Spleen (tissue), 7 donors: ENCODE measurements around the gene GOLGA1.
A peak's percentile ranks its signal among the peaks of the same experiment; 100 is the strongest.

ENCODE experiments used
- POLR2A ChIP-seq, 3 donors: fragments of 450-650 bp; IDR thresholded peaks; one replicate each; pipeline ENCODE4 v1.5.1; 2017; ENCODE audit warnings: antibody characterized with exemption in 3 of 3, mild to moderate bottlenecking in 1 of 3
- POLR2AphosphoS5 ChIP-seq, 3 donors: sonication (generic); formaldehyde crosslinking; IDR thresholded peaks; one replicate each; pipeline ENCODE4 v1.5.1; 2017; ENCODE audit warnings: antibody characterized with exemption in 3 of 3
- TF ChIP-seq, protein P1 (sequence below), 11 experiments: fragments of 200-600 bp in 7 of 11; fragments of 450-650 bp in 4 of 11; sonication (generic) in 4 of 11; IDR thresholded peaks in 8 of 11; conservative IDR thresholded peaks in 3 of 11; 1 replicate in 7 of 11; 2 replicates in 4 of 11; pipeline versions ENCODE4 v1.4.0 to v1.8.0; 2016 to 2021; ENCODE audit warnings: antibody characterized with exemption in 11 of 11, inconsistent platforms in 4 of 11, mild to moderate bottlenecking in 1 of 11
- donor health status: DM: no; HTN: no; CAD: no; lungs with moderate emphysema.
- donor health status: DM: no; HTN: no; CAD: no.
- donor health status: DM: no; HTN: no; CAD: no.

DNA sequence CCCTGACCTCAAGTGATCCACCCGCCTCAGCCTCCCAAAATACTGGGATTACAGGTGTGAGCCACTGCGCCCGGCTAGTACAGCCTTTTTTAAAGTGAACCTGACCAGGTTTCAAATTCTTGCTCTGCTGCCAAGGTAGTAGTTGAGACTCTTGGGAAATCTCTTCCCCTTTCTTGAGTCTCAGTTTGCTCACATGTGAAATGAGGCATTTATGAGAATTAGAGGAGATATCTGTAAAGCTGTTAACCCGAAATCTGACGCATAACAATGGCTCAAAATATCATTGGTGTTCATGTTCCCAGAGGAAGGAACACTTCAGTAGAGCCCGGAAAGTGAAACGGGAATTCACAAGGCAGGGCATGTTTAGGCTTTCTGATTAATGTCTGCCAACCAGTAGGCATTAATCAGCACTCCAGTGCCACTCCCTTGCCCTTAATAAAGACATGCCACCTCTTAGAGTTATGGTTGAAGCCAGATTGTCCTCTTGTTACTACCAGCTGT is 77.5 kb downstream of the GOLGA1 start:
- TF ChIP-seq POLR2A (IDR thresholded peaks at IDR 0.05) (no peak), POLR2AphosphoS5 (IDR thresholded peaks at IDR 0.05) (peak in 1 of 3 donors; percentile 12)
- TF ChIP-seq, protein P1, sequence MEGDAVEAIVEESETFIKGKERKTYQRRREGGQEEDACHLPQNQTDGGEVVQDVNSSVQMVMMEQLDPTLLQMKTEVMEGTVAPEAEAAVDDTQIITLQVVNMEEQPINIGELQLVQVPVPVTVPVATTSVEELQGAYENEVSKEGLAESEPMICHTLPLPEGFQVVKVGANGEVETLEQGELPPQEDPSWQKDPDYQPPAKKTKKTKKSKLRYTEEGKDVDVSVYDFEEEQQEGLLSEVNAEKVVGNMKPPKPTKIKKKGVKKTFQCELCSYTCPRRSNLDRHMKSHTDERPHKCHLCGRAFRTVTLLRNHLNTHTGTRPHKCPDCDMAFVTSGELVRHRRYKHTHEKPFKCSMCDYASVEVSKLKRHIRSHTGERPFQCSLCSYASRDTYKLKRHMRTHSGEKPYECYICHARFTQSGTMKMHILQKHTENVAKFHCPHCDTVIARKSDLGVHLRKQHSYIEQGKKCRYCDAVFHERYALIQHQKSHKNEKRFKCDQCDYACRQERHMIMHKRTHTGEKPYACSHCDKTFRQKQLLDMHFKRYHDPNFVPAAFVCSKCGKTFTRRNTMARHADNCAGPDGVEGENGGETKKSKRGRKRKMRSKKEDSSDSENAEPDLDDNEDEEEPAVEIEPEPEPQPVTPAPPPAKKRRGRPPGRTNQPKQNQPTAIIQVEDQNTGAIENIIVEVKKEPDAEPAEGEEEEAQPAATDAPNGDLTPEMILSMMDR (IDR thresholded peaks at IDR 0.05 in 8 of 11, conservative IDR thresholded peaks at IDR 0.05 in 3 of 11): no peak
